ENCODE data around the gene WLS.
"Not testable (repeated sequence)": the region's sequence is repeated elsewhere in the genome, so short reads cannot be mapped to it uniquely, and the experiment has no call there.

Gene WLS

GRCh38 chr1:68165665-68166064 is 66.7 kb downstream of the WLS start:
- no peak for DNase-seq (ENCODE audit: extremely low spot score)
- TF ChIP-seq CTBP1 (IDR thresholded peaks at IDR 0.05; ENCODE audit: borderline replicate concordance) = no peak
- no peak for TF ChIP-seq BHLHE40 (IDR thresholded peaks at IDR 0.05; ENCODE audit: borderline replicate concordance)
- TF ChIP-seq, protein P1, sequence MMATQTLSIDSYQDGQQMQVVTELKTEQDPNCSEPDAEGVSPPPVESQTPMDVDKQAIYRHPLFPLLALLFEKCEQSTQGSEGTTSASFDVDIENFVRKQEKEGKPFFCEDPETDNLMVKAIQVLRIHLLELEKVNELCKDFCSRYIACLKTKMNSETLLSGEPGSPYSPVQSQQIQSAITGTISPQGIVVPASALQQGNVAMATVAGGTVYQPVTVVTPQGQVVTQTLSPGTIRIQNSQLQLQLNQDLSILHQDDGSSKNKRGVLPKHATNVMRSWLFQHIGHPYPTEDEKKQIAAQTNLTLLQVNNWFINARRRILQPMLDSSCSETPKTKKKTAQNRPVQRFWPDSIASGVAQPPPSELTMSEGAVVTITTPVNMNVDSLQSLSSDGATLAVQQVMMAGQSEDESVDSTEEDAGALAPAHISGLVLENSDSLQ (IDR thresholded peaks at IDR 0.05) = no peak
- TF ChIP-seq L3MBTL2 (conservative IDR thresholded peaks at IDR 0.05) = no peak
- TF ChIP-seq FOXM1 (IDR thresholded peaks at IDR 0.05; ENCODE audit: borderline replicate concordance) = no peak
- no peak for TF ChIP-seq ZNF384 (IDR thresholded peaks at IDR 0.05)
- TF ChIP-seq ARNT (IDR thresholded peaks at IDR 0.05) = no peak
- TF ChIP-seq SUZ12 (IDR thresholded peaks at IDR 0.05) = no peak
- TF ChIP-seq SP1 (IDR thresholded peaks at IDR 0.05) = no peak
- no peak for TF ChIP-seq LEF1 (IDR thresholded peaks at IDR 0.05; ENCODE audit: borderline replicate concordance)
- TF ChIP-seq ELF4 (IDR thresholded peaks at IDR 0.05) = no peak
- no peak for TF ChIP-seq FOXK2 (IDR thresholded peaks at IDR 0.05)
- no peak for TF ChIP-seq HDGF (IDR thresholded peaks at IDR 0.05; ENCODE audit: borderline replicate concordance)
- no peak for TF ChIP-seq FOXA1 (IDR thresholded peaks at IDR 0.05)
- TF ChIP-seq NFRKB (IDR thresholded peaks at IDR 0.05) = no peak
- TF ChIP-seq TARDBP (IDR thresholded peaks at IDR 0.05) = no peak
- CTCF ChIA-PET = interaction anchor here (1.2 kb wide), 1 partner anchor 45 kb away, joined by 4 read pairs; no protein-coding TSS in a partner anchor
- POLR2A ChIA-PET = interaction anchor here (1.1 to 1.4 kb wide), 2 partner anchors 31 to 66 kb away, joined by 3 to 7 read pairs; partner anchors contain the start of gene WLS

DNA sequence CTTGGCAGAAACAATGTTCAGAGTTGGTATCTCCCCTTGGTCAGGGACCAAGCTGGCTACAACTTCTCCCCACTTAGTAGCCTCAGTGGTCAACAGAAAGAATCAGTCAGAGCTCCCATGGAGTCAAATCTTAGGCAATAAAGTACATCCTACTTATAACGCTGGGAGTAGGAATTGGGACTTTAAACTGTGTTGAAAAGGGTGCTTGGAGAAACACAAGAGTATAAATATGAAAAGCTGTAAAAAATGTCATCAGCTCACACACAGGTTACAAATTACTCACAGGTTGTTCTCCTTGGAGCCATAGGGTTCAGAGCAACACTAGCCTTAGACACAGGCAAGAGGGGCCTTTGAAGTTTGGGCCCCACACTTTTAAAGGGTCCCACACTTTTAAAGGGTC is 67.4 kb downstream of the WLS start:
- ChIA-PET POLR2A (interaction anchor here (1.1 kb wide), 1 partner anchor 32 kb away, joined by 3 read pairs; no protein-coding TSS in a partner anchor), CTCF (interaction anchor here (1.2 kb wide), 1 partner anchor 45 kb away, joined by 4 read pairs; no protein-coding TSS in a partner anchor)
- DNase-seq (ENCODE audit: extremely low spot score) = no peak
- no peak for TF ChIP-seq FOXM1 (IDR thresholded peaks at IDR 0.05; ENCODE audit: borderline replicate concordance)
- no peak for TF ChIP-seq LEF1 (IDR thresholded peaks at IDR 0.05; ENCODE audit: borderline replicate concordance)
- TF ChIP-seq BHLHE40 (IDR thresholded peaks at IDR 0.05; ENCODE audit: borderline replicate concordance) = no peak
- no peak for TF ChIP-seq SUZ12 (IDR thresholded peaks at IDR 0.05)
- no peak for TF ChIP-seq TARDBP (IDR thresholded peaks at IDR 0.05)
- no peak for TF ChIP-seq ZNF384 (IDR thresholded peaks at IDR 0.05)
- TF ChIP-seq ARNT (IDR thresholded peaks at IDR 0.05) = no peak
- TF ChIP-seq SP1 (IDR thresholded peaks at IDR 0.05) = no peak
- no peak for TF ChIP-seq L3MBTL2 (conservative IDR thresholded peaks at IDR 0.05)
- no peak for TF ChIP-seq ELF4 (IDR thresholded peaks at IDR 0.05)
- no peak for TF ChIP-seq HDGF (IDR thresholded peaks at IDR 0.05; ENCODE audit: borderline replicate concordance)
- TF ChIP-seq, protein P1 (IDR thresholded peaks at IDR 0.05) = no peak

GRCh38 chr1:68163220-68163619 is 69.1 kb downstream of the WLS start:
- TF ChIP-seq ELF4 (IDR thresholded peaks at IDR 0.05) (no peak), BHLHE40 (IDR thresholded peaks at IDR 0.05; ENCODE audit: borderline replicate concordance) (no peak), TARDBP (IDR thresholded peaks at IDR 0.05) (no peak), FOXK2 (IDR thresholded peaks at IDR 0.05) (no peak), NFRKB (IDR thresholded peaks at IDR 0.05) (no peak), FOXM1 (IDR thresholded peaks at IDR 0.05; ENCODE audit: borderline replicate concordance) (no peak)
- ChIA-PET POLR2A (no interaction called here), CTCF (no interaction called here)
- no peak for DNase-seq (ENCODE audit: extremely low spot score)

DNA sequence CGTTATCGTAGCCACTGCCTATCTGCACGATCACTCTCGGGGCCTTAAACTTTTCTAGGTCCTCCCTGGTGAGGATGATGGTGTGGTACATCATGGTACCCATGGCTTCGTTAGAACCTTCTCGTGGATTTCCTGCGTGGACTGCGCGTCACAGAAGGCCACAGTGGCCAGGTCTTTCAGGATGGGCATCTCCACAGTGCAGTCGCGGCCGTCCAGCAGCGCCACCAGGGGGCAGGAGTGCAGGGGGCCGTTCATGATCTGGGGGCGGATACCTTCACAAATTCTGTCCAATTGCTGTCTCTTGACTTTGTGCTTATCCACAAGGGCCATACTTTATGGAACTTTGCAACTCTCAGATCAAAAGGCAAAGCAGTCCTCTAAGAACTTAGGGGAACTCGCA is 69.6 kb downstream of the WLS start:
- ChIA-PET POLR2A (no interaction called here), CTCF (no interaction called here)

DNA sequence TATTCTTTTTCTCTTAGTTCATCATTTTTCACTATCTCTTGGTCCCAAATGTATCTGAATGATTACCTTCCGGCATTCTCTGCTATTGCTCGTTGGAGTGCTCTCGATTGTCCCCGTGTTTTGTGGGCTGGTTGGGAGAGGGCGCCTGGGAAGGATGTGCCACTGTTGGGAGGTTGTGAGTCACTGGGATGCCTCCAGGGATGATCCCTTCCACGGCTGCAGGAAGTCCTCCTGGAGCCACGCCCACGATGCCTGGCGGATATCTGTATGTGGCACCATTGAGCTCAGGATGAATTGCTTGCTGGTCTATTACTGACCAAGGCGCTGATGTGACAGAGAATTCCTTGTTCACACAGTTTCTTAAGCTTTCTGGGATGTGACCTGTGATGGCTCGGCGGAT is 70.7 kb downstream of the WLS start:
- POLR2A ChIA-PET = not testable (repeated sequence)

More for the DNA sequence above, 69.6 kb downstream of the WLS start:
- TF ChIP-seq SUZ12 (IDR thresholded peaks at IDR 0.05) (no peak), NFRKB (IDR thresholded peaks at IDR 0.05) (no peak), FOXA1 (IDR thresholded peaks at IDR 0.05) (no peak), ZNF384 (IDR thresholded peaks at IDR 0.05) (no peak), L3MBTL2 (conservative IDR thresholded peaks at IDR 0.05) (no peak), LEF1 (IDR thresholded peaks at IDR 0.05; ENCODE audit: borderline replicate concordance) (no peak), FOXM1 (IDR thresholded peaks at IDR 0.05; ENCODE audit: borderline replicate concordance) (no peak), HDGF (IDR thresholded peaks at IDR 0.05; ENCODE audit: borderline replicate concordance) (no peak), FOXK2 (IDR thresholded peaks at IDR 0.05) (no peak), BHLHE40 (IDR thresholded peaks at IDR 0.05; ENCODE audit: borderline replicate concordance) (no peak), ARNT (IDR thresholded peaks at IDR 0.05) (no peak), TARDBP (IDR thresholded peaks at IDR 0.05) (no peak), SP1 (IDR thresholded peaks at IDR 0.05) (no peak), CTBP1 (IDR thresholded peaks at IDR 0.05; ENCODE audit: borderline replicate concordance) (no peak)
- TF ChIP-seq, protein P1 (IDR thresholded peaks at IDR 0.05) = no peak
- DNase-seq (ENCODE audit: extremely low spot score) = no peak

DNA sequence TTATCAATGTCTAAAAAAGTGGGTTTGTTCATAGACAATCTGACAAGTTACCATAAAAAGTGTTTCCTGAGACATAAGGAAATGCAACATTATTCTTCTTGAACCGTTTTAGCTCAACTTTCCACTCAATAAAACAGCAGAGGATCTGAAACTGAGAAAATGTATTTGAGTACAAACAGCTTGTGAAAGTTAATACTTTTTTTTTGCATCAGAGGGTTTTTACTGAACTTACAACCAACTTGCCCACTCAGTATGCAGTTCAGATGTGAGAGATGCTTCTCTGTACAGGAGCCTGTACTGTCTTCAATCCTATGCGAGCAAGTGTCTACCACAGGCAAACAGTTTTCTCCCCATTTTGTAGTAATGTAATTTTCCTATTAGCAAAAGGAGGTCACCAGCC is 71.4 kb downstream of the WLS start:
- POLR2A ChIA-PET; CTCF ChIA-PET; DNase-seq (ENCODE audit: extremely low spot score): not testable (repeated sequence)

More for the DNA sequence above, 70.7 kb downstream of the WLS start:
- CTCF ChIA-PET; DNase-seq (ENCODE audit: extremely low spot score): not testable (repeated sequence)

DNA sequence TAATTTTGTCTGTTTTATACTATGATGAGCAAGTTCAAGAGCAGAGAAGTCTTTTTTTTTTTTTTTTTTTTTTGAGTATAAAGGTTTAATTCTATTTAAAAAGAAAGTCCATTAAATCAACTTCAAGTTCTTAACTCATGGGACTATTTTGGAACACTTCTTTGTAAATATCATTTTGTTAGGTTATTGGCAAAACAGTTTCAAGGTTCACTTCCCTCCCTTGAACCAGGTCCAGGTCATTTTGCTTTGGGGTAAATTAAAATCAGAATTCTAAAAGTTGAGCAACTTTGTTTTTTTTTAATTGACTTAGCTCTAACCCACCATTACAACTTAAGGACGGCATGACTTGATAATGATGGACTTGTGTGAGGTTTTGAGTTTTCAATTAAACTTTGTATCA is 72.3 kb downstream of the WLS start:
- ChIA-PET CTCF (no interaction called here), POLR2A (no interaction called here)
- no peak for DNase-seq (ENCODE audit: extremely low spot score)
- no peak for TF ChIP-seq HDGF (IDR thresholded peaks at IDR 0.05; ENCODE audit: borderline replicate concordance)
- TF ChIP-seq FOXM1 (IDR thresholded peaks at IDR 0.05; ENCODE audit: borderline replicate concordance) = no peak
- no peak for TF ChIP-seq ARNT (IDR thresholded peaks at IDR 0.05)
- TF ChIP-seq FOXK2 (IDR thresholded peaks at IDR 0.05) = no peak
- TF ChIP-seq L3MBTL2 (conservative IDR thresholded peaks at IDR 0.05) = no peak
- no peak for TF ChIP-seq LEF1 (IDR thresholded peaks at IDR 0.05; ENCODE audit: borderline replicate concordance)
- TF ChIP-seq SP1 (IDR thresholded peaks at IDR 0.05) = no peak
- TF ChIP-seq FOXA1 (IDR thresholded peaks at IDR 0.05) = no peak
- TF ChIP-seq ELF4 (IDR thresholded peaks at IDR 0.05) = no peak
- no peak for TF ChIP-seq SUZ12 (IDR thresholded peaks at IDR 0.05)
- TF ChIP-seq, protein P1 (IDR thresholded peaks at IDR 0.05) = no peak
- no peak for TF ChIP-seq CTBP1 (IDR thresholded peaks at IDR 0.05; ENCODE audit: borderline replicate concordance)
- TF ChIP-seq NFRKB (IDR thresholded peaks at IDR 0.05) = no peak
- no peak for TF ChIP-seq TARDBP (IDR thresholded peaks at IDR 0.05)
- TF ChIP-seq ZNF384 (IDR thresholded peaks at IDR 0.05) = no peak
- no peak for TF ChIP-seq BHLHE40 (IDR thresholded peaks at IDR 0.05; ENCODE audit: borderline replicate concordance)

All from HEK293T (cell line).